Neural cell (in vitro differentiated cells): ENCODE data around the gene ZNF775. TPM values are rescaled to one million over a fixed set of nuclear protein-coding genes. Genes with fewer than 3 reads are reported as not detected.

ENCODE experiments used
- H2AFZ ChIP-seq: fragments of 200-600, 300-800 bp; sonication (generic), shearing (Covaris generic); 2 replicates; pipeline ENCODE4 v1.6.0; 2014; ENCODE audit warnings: low read depth, mild to moderate bottlenecking, antibody characterized with exemption, low read length, moderate library complexity
- H3F3A ChIP-seq: fragments of 200-600 bp; shearing (Covaris generic); 2 replicates; pipeline ENCODE4 v1.6.1; 2016; ENCODE audit warnings: mild to moderate bottlenecking, moderate library complexity, mixed read lengths, antibody characterized with exemption, low read length; ENCODE audit not compliant: insufficient read depth, poor library complexity, severe bottlenecking
- H3K27ac ChIP-seq: fragments of 200-600, 300-800 bp; sonication (generic), shearing (Covaris generic); 2 replicates; pipeline ENCODE4 v1.5.1; 2014; ENCODE audit warnings: mild to moderate bottlenecking, low read length, moderate library complexity
- H3K27me3 ChIP-seq: fragments of 300-800, 200-600 bp; sonication (generic), shearing (Covaris generic); 2 replicates; pipeline ENCODE4 v1.6.0; 2014; ENCODE audit warnings: mild to moderate bottlenecking, low read depth, low read length, moderate library complexity; ENCODE audit not compliant: insufficient read depth
- H3K36me3 ChIP-seq: fragments of 300-800, 200-600 bp; sonication (generic), shearing (Covaris generic); 2 replicates; pipeline ENCODE4 v1.5.1; 2014; ENCODE audit warnings: mild to moderate bottlenecking, antibody characterized with exemption, low read length, moderate library complexity; ENCODE audit not compliant: insufficient read depth
- H3K4me2 ChIP-seq: fragments of 300-800, 200-600 bp; sonication (generic), shearing (Covaris generic); 2 replicates; pipeline ENCODE4 v1.6.0; 2014; ENCODE audit warnings: mild to moderate bottlenecking, low read length
- H3K4me3 ChIP-seq: fragments of 300-800, 200-600 bp; sonication (generic), shearing (Covaris generic); 2 replicates; pipeline ENCODE4 v1.5.1; 2014; ENCODE audit warnings: mild to moderate bottlenecking, low read length, moderate library complexity
- H3K79me2 ChIP-seq: fragments of 200-600 bp; shearing (Covaris generic); replicated peaks from 2 replicates; pipeline ENCODE4 v1.6.0; 2014; ENCODE audit warnings: mild to moderate bottlenecking, low read length, moderate library complexity; ENCODE audit not compliant: insufficient read depth
- H3K9ac ChIP-seq: fragments of 300-800, 200-600 bp; sonication (generic), shearing (Covaris generic); 2 replicates; pipeline ENCODE4 v1.6.1; 2016; ENCODE audit warnings: mild to moderate bottlenecking, low read length, mixed read lengths
- H3K9me2 ChIP-seq: fragments of 200-600 bp; shearing (Covaris generic); 2 replicates; pipeline ENCODE4 v1.6.1; 2016; ENCODE audit warnings: mild to moderate bottlenecking, low read length, mixed read lengths; ENCODE audit not compliant: insufficient read depth
- H3K9me3 ChIP-seq: fragments of 200-600, 300-800 bp; sonication (generic), shearing (Covaris generic); 2 replicates; pipeline ENCODE4 v1.6.1; 2016; ENCODE audit warnings: mild to moderate bottlenecking, mixed run types, low read length, moderate library complexity, mixed read lengths
- H4K20me1 ChIP-seq: fragments of 200-600 bp; shearing (Covaris generic); 2 replicates; pipeline ENCODE4 v1.6.1; 2016; ENCODE audit warnings: mild to moderate bottlenecking, mixed run types; ENCODE audit not compliant: insufficient read depth
- EP300 ChIP-seq: fragments of 450-650 bp; conservative IDR thresholded peaks from 2 replicates; pipeline ENCODE4 v1.6.1; 2014; ENCODE audit warnings: antibody characterized with exemption, mild to moderate bottlenecking, moderate library complexity; ENCODE audit not compliant: poor library complexity, severe bottlenecking
- EZH2 ChIP-seq: fragments of 200-600, 300-800 bp; shearing (Covaris generic), sonication (generic); IDR thresholded peaks from 2 replicates; pipeline ENCODE4 v1.6.1; 2014; ENCODE audit warnings: antibody characterized with exemption, low read length, borderline replicate concordance, mild to moderate bottlenecking; ENCODE audit not compliant: insufficient read depth, poor library complexity, severe bottlenecking
- MXI1 ChIP-seq: fragments of 450-650 bp; conservative IDR thresholded peaks from 2 replicates; pipeline ENCODE4 v1.6.1; 2014; ENCODE audit warnings: antibody characterized with exemption, mild to moderate bottlenecking; ENCODE audit not compliant: poor library complexity, severe bottlenecking
- POLR2AphosphoS5 ChIP-seq: IDR thresholded peaks from 2 replicates; pipeline ENCODE4 v1.6.1; 2012
- RAD21 ChIP-seq: fragments of 450-650 bp; conservative IDR thresholded peaks from 2 replicates; pipeline ENCODE4 v1.6.1; 2014; ENCODE audit warnings: antibody characterized with exemption, mild to moderate bottlenecking, moderate library complexity
- SMC3 ChIP-seq: fragments of 450-650 bp; conservative IDR thresholded peaks from 2 replicates; pipeline ENCODE4 v1.6.1; 2014; ENCODE audit warnings: antibody characterized with exemption, mild to moderate bottlenecking, moderate library complexity; ENCODE audit not compliant: poor library complexity
- TAF1 ChIP-seq: IDR thresholded peaks from 2 replicates; pipeline ENCODE4 v1.6.1; 2012; ENCODE audit warnings: low read depth
- polyA plus RNA-seq: library from polyadenylated mRNA; depleted of rRNA; stranded (reverse); fragments of >200 nt; gene quantifications from 2 replicates; pipeline ENCODE4 v1.2.3, GENCODE V29; 2014
- TF ChIP-seq, protein P1 (sequence below): IDR thresholded peaks from 2 replicates; pipeline ENCODE4 v1.6.1; 2012; ENCODE audit warnings: borderline replicate concordance
- TF ChIP-seq, protein P2 (sequence below): fragments of 450-650 bp; IDR thresholded peaks from 2 replicates; pipeline ENCODE4 v1.5.1; 2014; ENCODE audit warnings: antibody characterized with exemption, mild to moderate bottlenecking, moderate library complexity; ENCODE audit not compliant: poor library complexity, severe bottlenecking

ZNF775 gene
- polyA plus RNA-seq, 1 donor from 2014 or later, result 16.8 TPM

DNA sequence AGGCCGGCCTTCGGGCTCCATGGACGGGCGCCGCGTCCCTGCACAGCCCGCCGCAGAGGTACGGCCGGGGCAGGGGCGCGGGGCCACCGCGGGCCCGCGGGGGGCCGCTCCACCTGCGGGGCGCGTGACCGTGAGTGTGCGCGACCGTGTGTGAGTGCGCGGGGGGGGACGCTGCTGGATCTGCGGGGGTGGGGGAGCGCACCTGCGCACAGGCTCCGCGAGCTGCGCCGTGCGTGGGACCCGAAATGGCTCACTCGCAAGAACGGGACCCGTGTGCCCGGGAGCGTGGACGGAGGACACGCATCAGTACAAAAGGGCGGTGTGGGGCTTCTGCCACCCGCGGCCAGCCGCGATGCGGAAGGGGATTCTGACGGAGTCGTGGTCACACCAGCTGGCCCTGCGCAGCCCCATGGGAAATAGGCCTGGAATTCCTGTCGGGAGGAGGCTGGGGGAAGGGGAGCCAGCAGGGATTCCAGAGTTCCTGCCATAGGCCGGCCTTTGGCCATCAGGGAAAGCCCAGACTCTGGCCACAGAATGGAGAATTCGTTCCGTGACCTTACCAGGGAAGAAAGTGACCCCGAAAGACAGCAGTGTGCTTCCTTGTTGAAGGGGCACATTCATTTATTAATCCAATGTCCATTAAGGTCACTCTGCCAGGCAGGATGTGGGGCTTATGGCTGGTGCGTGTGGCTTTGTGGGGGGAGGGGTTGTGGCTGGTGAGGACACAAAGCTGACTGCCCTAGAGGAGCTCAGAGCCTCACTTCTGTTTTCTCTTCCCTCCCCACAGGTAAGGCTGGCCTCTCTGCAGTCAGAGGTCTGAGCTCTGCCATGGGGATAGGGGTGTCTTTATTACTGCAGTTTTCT lies 10.0 kb upstream of the ZNF775 start:
- Histone ChIP-seq H4K20me1 (no peaks in the 10 kb centered on the region), H3K36me3 (no peaks in the 10 kb centered on the region), H3K9me3 (no peaks in the 10 kb centered on the region), H3K27me3 (no peaks in the 10 kb centered on the region), H3K79me2 (peaks cover 34% of the 10 kb centered on the region), H3F3A (no peaks in the 10 kb centered on the region), H3K9me2 (no peaks in the 10 kb centered on the region), H3K4me3 (peak overlapping the region; percentile 98), H3K4me2 (peak overlapping the region; percentile 62), H3K27ac (peak overlapping the region; percentile 83), H2AFZ (peak overlapping the region; percentile 76), H3K9ac (peak overlapping the region; percentile 95)
- TF ChIP-seq EZH2 (no peak), RAD21 (peak; percentile 11), POLR2AphosphoS5 (peak; percentile 69), MXI1 (peak; percentile 75), TAF1 (peak; percentile 76)
- TF ChIP-seq, protein P1, sequence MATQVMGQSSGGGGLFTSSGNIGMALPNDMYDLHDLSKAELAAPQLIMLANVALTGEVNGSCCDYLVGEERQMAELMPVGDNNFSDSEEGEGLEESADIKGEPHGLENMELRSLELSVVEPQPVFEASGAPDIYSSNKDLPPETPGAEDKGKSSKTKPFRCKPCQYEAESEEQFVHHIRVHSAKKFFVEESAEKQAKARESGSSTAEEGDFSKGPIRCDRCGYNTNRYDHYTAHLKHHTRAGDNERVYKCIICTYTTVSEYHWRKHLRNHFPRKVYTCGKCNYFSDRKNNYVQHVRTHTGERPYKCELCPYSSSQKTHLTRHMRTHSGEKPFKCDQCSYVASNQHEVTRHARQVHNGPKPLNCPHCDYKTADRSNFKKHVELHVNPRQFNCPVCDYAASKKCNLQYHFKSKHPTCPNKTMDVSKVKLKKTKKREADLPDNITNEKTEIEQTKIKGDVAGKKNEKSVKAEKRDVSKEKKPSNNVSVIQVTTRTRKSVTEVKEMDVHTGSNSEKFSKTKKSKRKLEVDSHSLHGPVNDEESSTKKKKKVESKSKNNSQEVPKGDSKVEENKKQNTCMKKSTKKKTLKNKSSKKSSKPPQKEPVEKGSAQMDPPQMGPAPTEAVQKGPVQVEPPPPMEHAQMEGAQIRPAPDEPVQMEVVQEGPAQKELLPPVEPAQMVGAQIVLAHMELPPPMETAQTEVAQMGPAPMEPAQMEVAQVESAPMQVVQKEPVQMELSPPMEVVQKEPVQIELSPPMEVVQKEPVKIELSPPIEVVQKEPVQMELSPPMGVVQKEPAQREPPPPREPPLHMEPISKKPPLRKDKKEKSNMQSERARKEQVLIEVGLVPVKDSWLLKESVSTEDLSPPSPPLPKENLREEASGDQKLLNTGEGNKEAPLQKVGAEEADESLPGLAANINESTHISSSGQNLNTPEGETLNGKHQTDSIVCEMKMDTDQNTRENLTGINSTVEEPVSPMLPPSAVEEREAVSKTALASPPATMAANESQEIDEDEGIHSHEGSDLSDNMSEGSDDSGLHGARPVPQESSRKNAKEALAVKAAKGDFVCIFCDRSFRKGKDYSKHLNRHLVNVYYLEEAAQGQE, result peak; percentile 94
- TF ChIP-seq, protein P2, sequence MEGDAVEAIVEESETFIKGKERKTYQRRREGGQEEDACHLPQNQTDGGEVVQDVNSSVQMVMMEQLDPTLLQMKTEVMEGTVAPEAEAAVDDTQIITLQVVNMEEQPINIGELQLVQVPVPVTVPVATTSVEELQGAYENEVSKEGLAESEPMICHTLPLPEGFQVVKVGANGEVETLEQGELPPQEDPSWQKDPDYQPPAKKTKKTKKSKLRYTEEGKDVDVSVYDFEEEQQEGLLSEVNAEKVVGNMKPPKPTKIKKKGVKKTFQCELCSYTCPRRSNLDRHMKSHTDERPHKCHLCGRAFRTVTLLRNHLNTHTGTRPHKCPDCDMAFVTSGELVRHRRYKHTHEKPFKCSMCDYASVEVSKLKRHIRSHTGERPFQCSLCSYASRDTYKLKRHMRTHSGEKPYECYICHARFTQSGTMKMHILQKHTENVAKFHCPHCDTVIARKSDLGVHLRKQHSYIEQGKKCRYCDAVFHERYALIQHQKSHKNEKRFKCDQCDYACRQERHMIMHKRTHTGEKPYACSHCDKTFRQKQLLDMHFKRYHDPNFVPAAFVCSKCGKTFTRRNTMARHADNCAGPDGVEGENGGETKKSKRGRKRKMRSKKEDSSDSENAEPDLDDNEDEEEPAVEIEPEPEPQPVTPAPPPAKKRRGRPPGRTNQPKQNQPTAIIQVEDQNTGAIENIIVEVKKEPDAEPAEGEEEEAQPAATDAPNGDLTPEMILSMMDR, result no peak

DNA sequence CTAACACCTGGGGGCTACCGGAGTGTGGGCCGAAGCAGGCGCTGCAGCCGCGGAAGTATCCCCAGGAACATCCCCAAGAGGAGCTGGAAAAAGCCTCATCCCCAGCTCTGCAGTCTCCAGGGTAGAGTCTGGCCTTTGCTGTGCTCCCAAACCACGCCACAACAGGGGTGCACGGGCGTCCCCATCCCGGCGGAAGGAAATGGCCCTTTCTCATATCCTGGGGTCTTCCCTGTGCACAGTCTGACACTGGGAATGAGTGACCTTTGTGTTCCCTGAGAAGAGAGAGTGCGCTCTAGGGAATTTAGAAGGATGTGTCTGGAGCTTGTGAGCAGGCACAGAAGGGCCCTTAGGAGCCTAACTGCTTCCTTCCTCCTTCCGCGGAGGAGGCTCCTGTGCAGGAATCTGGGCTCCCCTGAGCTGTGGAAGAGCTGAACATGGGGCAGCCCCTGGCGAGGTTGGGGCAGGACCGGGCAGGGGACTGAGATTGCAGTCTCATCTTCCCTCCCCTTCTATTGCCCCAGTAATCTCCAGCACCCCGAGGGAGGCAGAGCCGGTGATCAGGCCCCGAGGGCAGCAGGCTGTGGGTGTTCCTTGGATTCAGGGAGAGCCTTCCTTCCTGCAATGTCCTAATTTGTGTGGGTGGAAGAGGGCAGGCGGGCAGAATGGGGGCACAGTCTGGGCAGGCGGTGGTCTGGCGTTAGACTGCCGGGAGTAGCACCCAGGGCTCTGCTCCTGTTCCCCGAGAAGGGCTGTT lies 9.2 kb upstream of the ZNF775 start:
- peak overlapping the region; percentile 95 for H3K9ac ChIP-seq
- TF ChIP-seq, protein P1, result no peak
- TF ChIP-seq POLR2AphosphoS5, result no peak
- TF ChIP-seq RAD21, result no peak
- TF ChIP-seq, protein P2, result no peak
- TF ChIP-seq EZH2, result no peak
- TF ChIP-seq SMC3, result no peak
- no peak for TF ChIP-seq MXI1
- TF ChIP-seq TAF1, result no peak
- no peak for TF ChIP-seq EP300
- H3K27me3 ChIP-seq, result no peaks in the 10 kb centered on the region
- H3K27ac ChIP-seq, result peak overlapping the region; percentile 83
- H3K9me2 ChIP-seq, result no peaks in the 10 kb centered on the region
- no peaks in the 10 kb centered on the region for H3K36me3 ChIP-seq
- H2AFZ ChIP-seq, result peak overlapping the region; percentile 76
- no peaks in the 10 kb centered on the region for H4K20me1 ChIP-seq
- H3F3A ChIP-seq, result no peaks in the 10 kb centered on the region
- peak overlapping the region; percentile 62 for H3K4me2 ChIP-seq
- no peaks in the 10 kb centered on the region for H3K9me3 ChIP-seq
- H3K4me3 ChIP-seq, result peak overlapping the region; percentile 98
- peaks cover 34% of the 10 kb centered on the region for H3K79me2 ChIP-seq
